K562 (cell line): ENCODE measurements around the gene CMBL. TPM values are rescaled to one million over a fixed set of nuclear protein-coding genes. Genes with fewer than 3 reads are reported as not detected.

Experiments used
- CAMTA2 ChIP-seq: fragments of 250-450 bp; sonication (Bioruptor Pico); conservative IDR thresholded peaks from 2 replicates; pipeline ENCODE4 v1.5.1; 2022
- CBX3 ChIP-seq, 2 experiments: IDR thresholded peaks; 1 replicate in 1 of 2; 2 replicates in 1 of 2; pipeline ENCODE4 v1.6.1; 2012; ENCODE audit warnings: inconsistent platforms in 2 of 2, low read length in 2 of 2, borderline replicate concordance in 1 of 2, control low read depth in 1 of 2
- CGGBP1 ChIP-seq: fragments of 250-450 bp; sonication (Bioruptor Pico); IDR thresholded peaks from 2 replicates; pipeline ENCODE4 v1.9.0; 2021; ENCODE audit warnings: mild to moderate bottlenecking
- CXXC5 ChIP-seq: fragments of 250-450 bp; sonication (Bioruptor Pico); IDR thresholded peaks from 2 replicates; pipeline ENCODE4 v1.8.0; 2022; ENCODE audit warnings: inconsistent platforms, mild to moderate bottlenecking, moderate library complexity
- ETV5 ChIP-seq: sonication (generic); formaldehyde crosslinking; IDR thresholded peaks from 2 replicates; pipeline ENCODE4 v1.4.0; 2020; ENCODE audit warnings: low read depth, mild to moderate bottlenecking, missing genetic modification reagents
- HEY1 ChIP-seq: fragments of 250-450 bp; sonication (Bioruptor Pico); IDR thresholded peaks from 2 replicates; pipeline ENCODE4 v1.5.0; 2020; ENCODE audit warnings: mild to moderate bottlenecking, moderate library complexity, borderline replicate concordance
- HMGN3 ChIP-seq: IDR thresholded peaks from 2 replicates; pipeline ENCODE4 v1.6.1; 2011; ENCODE audit warnings: borderline replicate concordance, low read depth, mild to moderate bottlenecking, mixed read lengths, low read length; ENCODE audit not compliant: insufficient read length; ENCODE audit errors: extremely low read depth
- MTA2 ChIP-seq: fragments of 450-650 bp; IDR thresholded peaks from 2 replicates; pipeline ENCODE4 v1.6.1; 2016; ENCODE audit warnings: low read depth
- PKNOX1 ChIP-seq: fragments of 450-650 bp; IDR thresholded peaks from 2 replicates; pipeline ENCODE4 v1.6.1; 2016
- STAT5B ChIP-seq: fragments of 250-450 bp; sonication (Bioruptor Pico); IDR thresholded peaks from 2 replicates; pipeline ENCODE4 v1.8.0; 2021; ENCODE audit warnings: mild to moderate bottlenecking, inconsistent platforms
- SUPT5H ChIP-seq: fragments of 450-650 bp; IDR thresholded peaks from 2 replicates; pipeline ENCODE4 v1.6.1; 2016
- TFAM ChIP-seq: fragments of 250-450 bp; sonication (Bioruptor Pico); conservative IDR thresholded peaks from 2 replicates; pipeline ENCODE4 v1.5.0; 2021; ENCODE audit warnings: mild to moderate bottlenecking, moderate library complexity
- THRA ChIP-seq: fragments of 450-650 bp; IDR thresholded peaks from 2 replicates; pipeline ENCODE4 v1.6.1; 2017; ENCODE audit warnings: mild to moderate bottlenecking, moderate library complexity
- XRCC5 ChIP-seq: fragments of 200-400 bp; formaldehyde crosslinking; IDR thresholded peaks from 2 replicates; pipeline ENCODE4 v1.6.1; 2017; ENCODE audit warnings: low read depth, mild to moderate bottlenecking, low read length
- ZBTB1 ChIP-seq: sonication (generic); formaldehyde crosslinking; IDR thresholded peaks from 2 replicates; pipeline ENCODE4 v1.8.1; 2023; ENCODE audit warnings: missing genetic modification reagents, low read depth, mild to moderate bottlenecking, borderline replicate concordance
- ZFP1 ChIP-seq: fragments of 450-650 bp; formaldehyde crosslinking; IDR thresholded peaks from 2 replicates; pipeline ENCODE4 v1.4.0; 2020; ENCODE audit warnings: mild to moderate bottlenecking, mixed read lengths
- ZNF445 ChIP-seq: fragments of 250-450 bp; sonication (Bioruptor Pico); IDR thresholded peaks from 2 replicates; pipeline ENCODE4 v1.4.0; 2020; ENCODE audit warnings: low read depth, mild to moderate bottlenecking, moderate library complexity
- ZSCAN32 ChIP-seq: fragments of 450-650 bp; formaldehyde crosslinking; IDR thresholded peaks from 2 replicates; pipeline ENCODE4 v1.4.0; 2020; ENCODE audit warnings: mild to moderate bottlenecking, moderate library complexity
- polyA plus RNA-seq, 8 experiments: library from polyadenylated mRNA; depleted of rRNA in 4 of 8; stranded (reverse) in 5 of 8; unstranded in 3 of 8; fragments of >200 nt; fragmentation: Nextera tagmentation in 2 of 8; fragmentation: Illumina TruSeq in 1 of 8; extraction: Ambion mirVana in 2 of 8; extraction: Trizol in 1 of 8; gene quantifications; 2 replicates each; pipeline versions ENCODE4 v1.2.1 to v1.2.3, GENCODE V29; 2011 to 2014; ENCODE audit warnings: inconsistent platforms in 1 of 8, missing spikeins in 1 of 8
- total RNA-seq, 7 experiments: library from RNA; depleted of rRNA in 6 of 7; stranded (reverse); fragments of >200 nt in 6 of 7; fragmentation: Illumina TruSeq in 2 of 7; extraction: Trizol in 2 of 7; gene quantifications; 2 replicates each; pipeline versions ENCODE4 v1.2.1 to v1.2.3, GENCODE V29; 2011 to 2021; ENCODE audit warnings: low replicate concordance in 1 of 7
- TF ChIP-seq, protein P1 (sequence below): fragments of 250-450 bp; sonication (Bioruptor Pico); IDR thresholded peaks from 2 replicates; pipeline ENCODE4 v1.8.0; 2022; ENCODE audit warnings: moderate library complexity, mild to moderate bottlenecking, inconsistent platforms
- TF ChIP-seq, protein P2 (sequence below): fragments of 250-450 bp; sonication (Bioruptor Pico); IDR thresholded peaks from 2 replicates; pipeline ENCODE4 v1.5.0; 2021
- TF ChIP-seq, protein P3 (sequence below): IDR thresholded peaks from 3 replicates; pipeline ENCODE4 v1.6.1; 2011; ENCODE audit warnings: borderline replicate concordance, mild to moderate bottlenecking; ENCODE audit not compliant: insufficient read length, insufficient read depth

CMBL gene
- total and polyA plus RNA-seq, 9 of the 15 experiments (the other 6 are each of a cell fraction or from before 2014, with no cell fraction given), result 22.6 to 192 (median 71.1) TPM

DNA sequence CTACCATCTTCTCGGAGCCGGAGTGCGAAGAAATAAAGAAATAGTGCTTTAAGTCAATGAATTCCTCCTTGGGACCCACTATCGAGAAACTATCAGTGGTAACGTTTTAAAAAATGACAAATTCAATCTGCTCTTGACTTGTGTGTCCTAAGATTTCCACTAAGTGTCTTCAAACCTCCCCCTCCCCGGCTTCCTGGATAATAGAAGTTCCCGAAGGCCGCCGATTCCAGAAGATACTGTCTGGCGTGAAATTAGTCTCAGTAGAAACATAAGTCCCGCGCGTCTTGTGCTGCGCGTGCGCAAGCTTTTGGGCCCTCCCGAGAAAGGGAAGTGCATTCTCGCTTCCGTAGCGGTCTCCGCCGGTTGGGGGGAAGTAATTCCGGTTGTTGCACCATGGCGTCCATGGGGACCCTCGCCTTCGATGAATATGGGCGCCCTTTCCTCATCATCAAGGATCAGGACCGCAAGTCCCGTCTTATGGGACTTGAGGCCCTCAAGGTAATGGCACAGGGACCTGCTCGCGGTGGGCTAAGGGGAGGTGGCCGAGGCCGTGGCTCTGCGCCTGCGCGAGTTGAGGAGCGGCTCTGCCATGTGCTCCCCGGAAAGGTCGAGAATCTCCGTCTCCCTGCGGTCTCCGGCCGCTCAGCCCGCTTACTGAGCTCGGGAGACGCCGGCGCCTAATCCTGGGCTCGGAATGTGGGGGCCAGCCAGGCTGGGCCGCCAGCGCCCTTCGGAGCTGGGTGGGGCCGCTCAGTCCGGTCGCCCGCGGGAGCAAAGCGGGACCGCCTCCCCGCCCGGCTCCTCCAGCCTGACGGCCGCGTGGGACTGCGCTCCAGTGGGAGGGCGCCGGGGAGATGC lies 57.5 kb downstream of the CMBL start, which contains the start of gene CCT5 (continued):
- TF ChIP-seq ZFP1 (CRISPR knock-in tag), result no peak
- no peak for TF ChIP-seq CAMTA2 (CRISPR knock-in tag)
- TF ChIP-seq STAT5B, result no peak
- no peak for TF ChIP-seq ZSCAN32 (CRISPR knock-in tag)
- peak; percentile 59 for TF ChIP-seq CXXC5
- TF ChIP-seq CGGBP1 (CRISPR knock-in tag), result no peak; the same call in 1 of the 2 replicates
- TF ChIP-seq ZNF445 (CRISPR knock-in tag), result no peak
- no peak for TF ChIP-seq THRA
- TF ChIP-seq XRCC5, result peak; percentile 20; the same call in 1 of the 2 replicates
- no peak for TF ChIP-seq TFAM (CRISPR knock-in tag)
- TF ChIP-seq PKNOX1, result no peak; the same call in 1 of the 2 replicates
- peak; percentile 98 for TF ChIP-seq SUPT5H
- TF ChIP-seq HEY1, result no peak
- TF ChIP-seq MTA2, result no peak
- TF ChIP-seq, protein P1, sequence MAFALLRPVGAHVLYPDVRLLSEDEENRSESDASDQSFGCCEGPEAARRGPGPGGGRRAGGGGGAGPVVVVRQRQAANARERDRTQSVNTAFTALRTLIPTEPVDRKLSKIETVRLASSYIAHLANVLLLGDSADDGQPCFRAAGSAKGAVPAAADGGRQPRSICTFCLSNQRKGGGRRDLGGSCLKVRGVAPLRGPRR (CRISPR knock-in tag), result no peak
- TF ChIP-seq ZBTB1, result no peak; the same call in 1 of the 2 replicates
- TF ChIP-seq, protein P2, sequence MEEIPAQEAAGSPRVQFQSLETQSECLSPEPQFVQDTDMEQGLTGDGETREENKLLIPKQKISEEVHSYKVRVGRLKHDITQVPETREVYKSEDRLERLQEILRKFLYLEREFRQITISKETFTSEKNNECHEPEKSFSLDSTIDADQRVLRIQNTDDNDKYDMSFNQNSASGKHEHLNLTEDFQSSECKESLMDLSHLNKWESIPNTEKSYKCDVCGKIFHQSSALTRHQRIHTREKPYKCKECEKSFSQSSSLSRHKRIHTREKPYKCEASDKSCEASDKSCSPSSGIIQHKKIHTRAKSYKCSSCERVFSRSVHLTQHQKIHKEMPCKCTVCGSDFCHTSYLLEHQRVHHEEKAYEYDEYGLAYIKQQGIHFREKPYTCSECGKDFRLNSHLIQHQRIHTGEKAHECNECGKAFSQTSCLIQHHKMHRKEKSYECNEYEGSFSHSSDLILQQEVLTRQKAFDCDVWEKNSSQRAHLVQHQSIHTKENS (CRISPR knock-in tag), result no peak
- TF ChIP-seq, protein P3, sequence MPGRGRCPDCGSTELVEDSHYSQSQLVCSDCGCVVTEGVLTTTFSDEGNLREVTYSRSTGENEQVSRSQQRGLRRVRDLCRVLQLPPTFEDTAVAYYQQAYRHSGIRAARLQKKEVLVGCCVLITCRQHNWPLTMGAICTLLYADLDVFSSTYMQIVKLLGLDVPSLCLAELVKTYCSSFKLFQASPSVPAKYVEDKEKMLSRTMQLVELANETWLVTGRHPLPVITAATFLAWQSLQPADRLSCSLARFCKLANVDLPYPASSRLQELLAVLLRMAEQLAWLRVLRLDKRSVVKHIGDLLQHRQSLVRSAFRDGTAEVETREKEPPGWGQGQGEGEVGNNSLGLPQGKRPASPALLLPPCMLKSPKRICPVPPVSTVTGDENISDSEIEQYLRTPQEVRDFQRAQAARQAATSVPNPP, result no peak
- peak; percentile 58 for TF ChIP-seq HMGN3
- no peak; the same call in 1 of the 2 replicates for TF ChIP-seq ETV5
- TF ChIP-seq CBX3 (IDR thresholded peaks at IDR 0.05; ENCODE audit: borderline replicate concordance in 1 of 2, low read length in 2 of 2), result no peak
- TF ChIP-seq, all 486 proteins: peak for 176
